HG03354 (cell line): Measurements from ENCODE around the gene PLG.
"Not testable (repeated sequence)": the region's sequence is repeated elsewhere in the genome, so short reads cannot be mapped to it uniquely, and the experiment has no call there.

Experiments
- ATAC-seq: cut with Tn5 transposase; IDR thresholded peaks from one replicate; pipeline ENCODE4 v1.9.1; 2021; ENCODE audit warnings: mild to moderate bottlenecking; ENCODE audit not compliant: unreplicated experiment, poor library complexity, severe bottlenecking

Gene PLG

GRCh38 chr6:160696884-160697283, 5.2 kb upstream of the PLG start:
- not testable (repeated sequence) for ATAC-seq

GRCh38 chr6:160697826-160698225, 4.2 kb upstream of the PLG start:
- ATAC-seq: no peak

DNA sequence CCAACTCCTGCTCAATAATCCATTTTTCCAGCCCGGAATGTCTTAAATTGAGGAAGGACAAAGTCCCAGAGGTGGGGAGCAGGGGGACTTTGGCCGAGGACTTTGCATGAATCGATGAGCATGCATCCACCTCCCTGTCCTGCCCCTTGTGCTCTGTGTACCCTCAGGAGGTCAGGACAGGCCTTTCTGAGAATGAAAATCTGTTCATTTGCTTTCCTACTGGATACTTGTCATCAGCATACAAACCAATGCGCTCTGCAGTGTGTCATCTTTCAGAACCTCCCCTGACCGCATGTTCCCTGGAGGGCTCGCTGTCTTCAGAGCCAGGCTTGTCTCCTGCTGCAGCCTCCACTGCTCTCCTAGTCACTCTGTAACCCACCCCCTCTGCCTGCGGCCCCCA, 2.6 kb downstream of the PLG start:
- not testable (repeated sequence) for ATAC-seq

DNA sequence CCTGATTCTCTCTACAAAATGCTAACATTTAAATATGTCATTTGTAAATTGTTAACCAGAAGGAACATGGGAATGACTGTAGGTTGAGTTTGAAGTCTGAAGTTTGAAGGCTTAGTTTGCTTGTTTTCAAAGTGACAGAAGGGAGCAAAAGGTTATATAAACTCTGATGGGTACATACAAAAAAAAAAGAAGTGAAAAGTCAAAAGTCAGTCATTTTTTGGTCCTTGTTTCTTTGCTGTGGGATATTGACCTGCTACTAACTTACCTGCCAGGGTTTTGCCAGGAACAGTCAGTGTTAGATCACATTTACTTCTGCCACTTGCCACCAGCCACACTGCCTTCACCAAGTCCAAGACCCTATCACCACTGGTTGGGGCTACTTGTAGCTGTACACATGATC, 6.9 kb downstream of the PLG start:
- not testable (repeated sequence) for ATAC-seq

GRCh38 chr6:160714731-160715316, 12.8 kb downstream of the PLG start:
- no peak for ATAC-seq

GRCh38 chr6:160730911-160731310, 28.9 kb downstream of the PLG start:
- ATAC-seq: peak; percentile 57

DNA sequence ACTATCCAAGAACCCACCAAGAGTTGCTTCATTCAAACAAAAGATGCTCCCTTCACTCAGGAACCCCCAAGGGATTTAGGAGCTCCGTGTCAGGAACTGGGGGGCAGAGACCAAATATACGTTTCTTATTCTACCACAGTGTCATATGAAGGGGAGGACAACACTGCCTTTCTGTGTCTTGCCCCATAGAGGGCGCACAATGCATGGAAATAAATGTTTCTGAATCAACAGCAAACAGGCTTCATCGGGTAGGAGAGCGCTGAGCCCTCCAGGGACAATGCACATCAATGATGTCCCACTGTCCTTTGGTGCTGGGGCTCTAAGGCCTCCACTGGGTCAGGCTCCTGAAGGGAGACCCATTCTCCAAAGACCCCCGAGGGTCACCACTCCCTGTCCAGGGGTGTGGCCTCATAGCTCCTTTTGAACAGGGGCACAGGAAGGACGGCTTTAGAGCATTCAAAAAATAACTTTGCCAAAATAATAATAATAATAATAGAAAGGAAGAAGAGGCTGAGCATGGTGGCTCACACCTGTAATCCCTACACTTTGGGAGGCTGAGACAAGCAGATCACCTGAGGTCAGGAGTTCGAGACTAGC, 31.1 kb downstream of the PLG start:
- ATAC-seq: peak; percentile 89

GRCh38 chr6:160734627-160735026, 32.6 kb downstream of the PLG start:
- no peak for ATAC-seq

- ATAC-seq: peak; percentile 50
These were observed 33.5 kb downstream of the PLG start for GRCh38 chr6:160735523-160735922.

GRCh38 chr6:160737934-160738333, 35.9 kb downstream of the PLG start:
- ATAC-seq: no peak

- ATAC-seq: no peak
These were observed 37.9 kb downstream of the PLG start for GRCh38 chr6:160739955-160740354.

- peak; percentile 99 for ATAC-seq
These were observed 39.0 kb downstream of the PLG start for GRCh38 chr6:160741012-160741411.

DNA sequence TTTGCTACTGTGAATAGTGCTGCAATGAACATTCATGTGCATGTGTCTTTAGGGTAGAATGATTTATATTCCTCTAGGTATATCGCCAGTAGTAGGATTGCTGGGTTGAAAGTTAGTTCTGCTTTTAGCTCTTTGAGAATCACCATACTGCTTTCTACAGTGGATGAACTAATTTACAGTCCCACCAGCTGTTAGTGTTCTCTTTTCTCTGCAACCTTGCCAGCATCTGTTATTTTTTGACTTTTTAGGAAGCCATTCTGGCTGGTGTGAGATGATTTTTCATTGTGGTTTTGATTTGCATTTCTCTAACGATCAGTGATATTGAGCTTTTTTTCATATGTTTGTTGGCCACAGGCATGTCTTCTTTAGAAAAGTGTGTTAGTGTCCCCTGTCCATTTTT, 40.0 kb downstream of the PLG start:
- ATAC-seq: peak; percentile 58

- ATAC-seq: peak; percentile 91
These were observed 48.2 kb downstream of the PLG start for GRCh38 chr6:160750276-160750689.

DNA sequence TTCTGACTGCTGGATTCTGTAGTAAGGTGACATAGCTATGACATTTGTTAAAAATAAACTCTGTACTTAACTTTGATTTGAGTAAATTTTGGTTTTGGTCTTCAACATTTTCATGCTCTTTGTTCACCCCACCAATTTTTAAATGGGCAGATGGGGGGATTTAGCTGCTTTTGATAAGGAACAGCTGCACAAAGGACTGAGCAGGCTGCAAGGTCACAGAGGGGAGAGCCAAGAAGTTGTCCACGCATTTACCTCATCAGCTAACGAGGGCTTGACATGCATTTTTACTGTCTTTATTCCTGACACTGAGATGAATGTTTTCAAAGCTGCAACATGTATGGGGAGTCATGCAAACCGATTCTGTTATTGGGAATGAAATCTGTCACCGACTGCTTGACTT, 51.2 kb downstream of the PLG start:
- ATAC-seq: not testable (repeated sequence)

- ATAC-seq: no peak
These were observed 53.1 kb downstream of the PLG start for GRCh38 chr6:160755165-160755564.

GRCh38 chr6:160756021-160756420, 54.0 kb downstream of the PLG start:
- ATAC-seq: no peak

- ATAC-seq: no peak
These were observed 54.8 kb downstream of the PLG start for GRCh38 chr6:160756871-160757270.

GRCh38 chr6:160764847-160765246, 62.8 kb downstream of the PLG start:
- ATAC-seq: no peak

DNA sequence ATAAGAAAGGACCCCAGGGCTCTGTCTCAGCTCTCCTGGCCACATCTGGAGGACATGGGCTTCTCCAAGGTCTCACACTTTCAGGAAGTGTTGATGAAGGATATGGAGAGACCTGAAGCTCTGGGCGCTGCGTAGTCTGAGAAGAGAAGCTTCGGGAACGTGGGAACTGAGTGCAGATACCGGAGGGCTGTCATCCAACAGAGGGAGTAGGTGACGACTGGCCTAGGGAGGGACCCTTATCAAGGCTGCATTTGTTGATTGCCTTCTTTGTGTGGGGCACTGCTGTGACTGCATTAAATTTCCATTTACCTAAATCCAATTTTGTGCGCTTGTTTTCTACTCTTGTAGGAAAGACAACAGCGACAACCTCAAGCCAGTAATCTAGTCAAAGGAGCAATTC, 63.4 kb downstream of the PLG start:
- ATAC-seq: no peak

- peak; percentile 3 for ATAC-seq
These were observed 64.6 kb downstream of the PLG start for GRCh38 chr6:160766657-160766988.
